ENCODE results near the gene CCAR1.
"Not testable (repeated sequence)": the region's sequence is repeated elsewhere in the genome, so short reads cannot be mapped to it uniquely, and the experiment has no call there.

The CCAR1 gene

GRCh38 chr10:68829952-68830351 is 108.9 kb downstream of the CCAR1 start:
- no peak for DNase-seq

- no peak for DNase-seq
These were observed 111.0 kb downstream of the CCAR1 start for GRCh38 chr10:68831961-68832455.

DNA sequence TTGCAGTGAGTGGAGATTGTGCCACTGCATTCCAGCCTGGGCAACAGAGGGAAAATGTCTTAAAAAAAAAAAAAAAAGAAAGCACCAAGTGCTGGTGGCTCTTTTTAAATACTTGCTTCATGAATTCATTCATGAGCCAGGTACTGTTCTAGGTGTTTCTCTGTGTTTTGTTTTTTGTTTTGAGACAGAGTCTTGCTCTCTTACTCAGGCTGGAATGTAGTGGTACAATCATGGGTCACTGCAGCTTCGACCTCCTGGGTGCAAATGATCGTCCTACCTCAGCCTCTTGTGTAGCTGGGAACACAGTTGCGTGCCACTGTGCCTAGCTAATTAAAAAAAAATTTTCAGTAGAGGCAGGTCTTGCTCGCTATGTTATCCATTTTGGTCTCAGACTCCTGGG is 111.6 kb downstream of the CCAR1 start:
- DNase-seq: no peak

- no peak for DNase-seq
These were observed 116.7 kb downstream of the CCAR1 start for GRCh38 chr10:68837626-68838322.

- DNase-seq: not testable (repeated sequence)
These were observed 119.6 kb downstream of the CCAR1 start for GRCh38 chr10:68840650-68841049.

All from CD4-positive, alpha-beta T cell treated with Interferon gamma for 1 hour (primary cell).